CD4-positive, alpha-beta T cell treated with Interleukin-15 for 1 hour (primary cell): ENCODE measurements around the gene CORO2B.
"Not testable (repeated sequence)": the region's sequence is repeated elsewhere in the genome, so short reads cannot be mapped to it uniquely, and the experiment has no call there.

Source experiments
- DNase-seq: peaks from one replicate; pipeline ENCODE4 v3.0.0-alpha.2; 2020

CORO2B gene

DNA sequence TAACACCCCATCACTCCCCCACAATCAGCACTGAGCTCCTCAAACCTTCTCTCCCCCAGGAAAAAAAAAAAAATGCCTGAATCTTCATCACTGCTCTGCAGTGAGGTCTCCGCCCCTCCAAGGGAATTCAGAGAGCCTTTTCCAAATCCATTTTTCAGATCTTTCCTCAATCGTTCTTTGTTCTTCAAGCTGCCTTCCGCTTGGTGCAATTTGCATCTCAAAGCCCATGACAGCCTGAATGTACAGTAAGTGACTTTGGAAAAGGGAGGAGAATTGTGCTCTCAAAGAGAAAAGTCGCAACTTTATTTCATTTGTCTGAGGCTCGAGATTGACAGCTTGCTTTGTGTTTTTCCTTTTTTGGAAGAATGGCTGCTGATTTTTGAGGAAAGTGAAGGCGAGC is 75.0 kb downstream of the CORO2B start:
- DNase-seq, result no peak

DNA sequence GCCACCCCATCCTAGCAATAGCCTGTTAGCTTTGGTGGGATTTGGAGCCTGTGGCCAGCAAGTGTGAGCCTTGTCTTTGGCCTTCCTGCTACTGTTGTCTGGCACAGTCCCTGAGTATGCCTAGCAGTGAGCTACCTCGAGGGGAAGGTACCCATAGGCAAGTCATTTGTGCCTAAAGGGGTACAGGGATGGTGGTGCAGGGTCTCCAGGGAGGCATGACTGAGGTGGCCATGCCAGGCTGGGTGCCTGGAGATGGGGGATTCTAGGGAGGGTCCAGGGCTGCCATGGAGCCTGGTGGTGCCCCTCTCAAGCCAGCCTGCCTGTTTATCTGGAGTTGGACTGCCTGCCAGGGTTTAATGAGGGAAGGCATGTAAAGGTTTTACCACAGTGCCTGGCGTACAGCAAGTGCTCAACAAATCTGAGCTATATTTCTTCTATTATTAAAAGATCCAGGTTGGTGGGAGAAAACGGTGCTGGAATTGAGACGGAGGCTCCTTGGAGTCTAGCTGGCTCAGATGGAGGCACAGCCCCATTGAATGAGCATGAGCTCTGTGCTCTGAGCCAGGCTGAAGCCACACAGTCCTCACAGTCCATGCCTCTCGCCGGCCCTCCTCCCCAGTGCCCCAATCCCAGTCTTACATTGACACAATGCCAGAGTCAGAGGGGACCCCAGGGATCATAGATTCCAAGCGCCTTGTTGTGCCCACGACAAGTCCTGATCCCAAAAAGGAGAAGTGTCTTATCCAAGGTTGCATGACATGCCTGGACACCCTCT is 76.2 kb downstream of the CORO2B start:
- no peak for DNase-seq

DNA sequence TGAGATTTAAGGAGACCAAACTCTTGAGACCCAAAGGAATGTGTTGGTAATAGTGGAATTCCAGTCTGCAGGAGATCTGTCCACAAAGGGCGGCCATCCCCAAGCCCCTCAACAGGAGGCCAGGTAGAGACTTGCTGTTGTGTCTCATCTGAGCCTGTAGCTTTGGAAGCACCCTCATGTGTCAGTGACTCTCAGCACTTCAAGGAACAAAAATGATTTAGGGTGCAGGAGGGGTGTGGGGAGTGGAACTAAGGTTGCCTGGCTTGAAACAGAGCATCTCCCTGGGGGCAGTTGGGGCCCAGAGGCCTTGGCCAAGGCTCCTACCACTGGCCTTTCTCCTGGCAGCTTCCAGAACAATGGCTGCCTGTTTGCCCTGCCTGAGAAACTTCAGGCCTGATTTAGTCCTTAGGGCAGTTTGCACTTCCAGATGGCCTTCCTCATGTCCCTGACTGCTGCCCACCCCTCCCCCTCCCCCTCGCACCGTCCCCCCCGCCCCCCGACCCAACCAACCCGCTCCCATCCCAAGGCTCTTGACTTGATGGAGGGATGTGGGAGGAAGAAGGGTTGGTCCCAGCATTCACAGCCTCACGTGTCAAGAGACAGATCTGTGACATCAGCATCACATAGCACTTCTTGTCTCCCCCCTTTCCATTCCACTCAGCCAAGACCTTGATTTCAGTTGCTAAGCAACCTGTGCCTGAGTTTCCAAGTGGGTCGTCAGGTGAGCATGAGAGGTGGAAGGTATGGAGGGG is 77.1 kb downstream of the CORO2B start:
- DNase-seq, result no peak

DNA sequence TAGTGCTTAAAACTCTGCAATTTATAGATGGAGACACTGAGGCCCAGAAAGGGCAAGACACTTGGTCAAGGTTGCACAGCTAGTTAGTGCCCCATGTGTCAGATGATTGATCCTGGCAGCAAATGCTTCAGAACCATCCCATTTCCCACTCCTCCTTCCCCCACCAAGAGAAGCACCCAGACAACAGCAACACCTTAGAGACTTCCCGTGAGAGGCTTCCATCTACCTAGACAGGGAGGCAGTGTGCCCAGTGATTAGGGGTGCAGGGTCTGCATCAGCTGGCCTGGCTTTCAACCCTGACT is 77.6 kb downstream of the CORO2B start:
- no peak for DNase-seq

DNA sequence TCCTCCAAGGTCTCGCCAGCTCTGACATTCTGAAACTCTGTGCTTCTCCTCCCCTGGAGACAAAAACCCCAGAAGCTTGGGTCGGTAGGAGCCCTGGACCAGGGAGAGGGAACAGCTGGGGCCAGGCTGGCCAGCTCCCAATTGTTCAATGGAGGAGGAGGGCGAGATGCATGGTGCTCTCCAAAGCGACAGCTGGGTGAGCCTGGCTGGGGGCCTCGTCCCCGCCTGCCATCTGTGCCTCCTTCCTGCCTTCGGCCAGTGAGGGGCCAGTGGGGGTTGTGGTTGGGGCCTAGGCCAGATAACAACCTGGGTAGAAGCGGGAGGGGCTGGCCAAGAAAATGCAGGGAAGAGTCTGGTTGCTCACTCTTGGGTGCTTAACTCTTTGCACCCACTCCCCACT is 79.4 kb downstream of the CORO2B start:
- no peak for DNase-seq

DNA sequence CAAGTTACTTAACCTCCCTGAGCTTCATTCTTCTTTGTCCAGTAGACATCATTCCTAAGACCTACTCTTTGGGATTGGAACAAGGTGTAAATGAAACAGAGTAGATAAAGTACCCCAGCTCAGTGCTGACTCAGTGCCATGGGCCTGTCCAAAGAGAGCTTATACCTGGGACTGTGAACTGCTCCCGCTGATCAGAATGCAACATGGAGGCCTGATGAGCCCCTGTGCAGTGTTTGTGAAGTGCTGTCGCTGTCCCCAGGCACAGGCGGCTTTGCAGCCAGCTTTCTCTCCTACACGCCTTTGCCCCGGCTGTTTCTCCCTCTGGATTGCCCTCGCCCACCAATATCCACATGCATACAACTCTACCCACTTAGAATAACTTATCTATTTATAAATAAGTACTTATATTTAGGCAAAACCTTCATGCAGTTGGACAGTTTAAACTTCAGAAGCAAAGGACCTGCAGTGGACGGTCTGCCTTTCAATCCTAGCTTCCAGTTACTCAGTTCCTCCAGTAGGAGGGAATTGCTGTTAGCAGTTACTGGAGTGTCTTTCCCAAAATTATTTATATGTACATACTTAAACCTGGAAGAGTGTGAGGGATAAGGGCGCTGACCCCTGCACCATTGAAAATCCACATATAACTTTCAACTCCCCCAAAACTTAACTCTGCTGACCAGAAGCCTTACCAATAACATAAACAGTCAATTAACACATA is 80.0 kb downstream of the CORO2B start:
- no peak for DNase-seq

DNA sequence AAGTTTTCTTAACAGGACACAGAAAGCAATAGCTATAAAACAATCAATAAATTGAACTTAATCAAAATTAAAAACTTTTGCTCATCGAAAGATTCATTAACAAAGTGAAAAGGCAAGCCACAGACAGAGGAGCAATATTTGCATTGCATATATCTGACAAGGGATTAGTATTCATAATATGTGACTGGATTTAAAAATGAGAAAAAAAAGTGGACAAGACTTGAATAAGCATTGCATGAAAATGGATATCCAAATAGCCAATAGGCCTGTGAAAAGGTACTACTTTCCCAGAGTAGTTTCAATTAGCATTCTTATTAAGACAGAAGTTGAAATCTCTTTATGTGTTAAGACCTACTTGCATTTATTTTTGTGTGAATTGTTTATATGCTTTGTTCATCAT is 84.7 kb downstream of the CORO2B start:
- no peak for DNase-seq

DNA sequence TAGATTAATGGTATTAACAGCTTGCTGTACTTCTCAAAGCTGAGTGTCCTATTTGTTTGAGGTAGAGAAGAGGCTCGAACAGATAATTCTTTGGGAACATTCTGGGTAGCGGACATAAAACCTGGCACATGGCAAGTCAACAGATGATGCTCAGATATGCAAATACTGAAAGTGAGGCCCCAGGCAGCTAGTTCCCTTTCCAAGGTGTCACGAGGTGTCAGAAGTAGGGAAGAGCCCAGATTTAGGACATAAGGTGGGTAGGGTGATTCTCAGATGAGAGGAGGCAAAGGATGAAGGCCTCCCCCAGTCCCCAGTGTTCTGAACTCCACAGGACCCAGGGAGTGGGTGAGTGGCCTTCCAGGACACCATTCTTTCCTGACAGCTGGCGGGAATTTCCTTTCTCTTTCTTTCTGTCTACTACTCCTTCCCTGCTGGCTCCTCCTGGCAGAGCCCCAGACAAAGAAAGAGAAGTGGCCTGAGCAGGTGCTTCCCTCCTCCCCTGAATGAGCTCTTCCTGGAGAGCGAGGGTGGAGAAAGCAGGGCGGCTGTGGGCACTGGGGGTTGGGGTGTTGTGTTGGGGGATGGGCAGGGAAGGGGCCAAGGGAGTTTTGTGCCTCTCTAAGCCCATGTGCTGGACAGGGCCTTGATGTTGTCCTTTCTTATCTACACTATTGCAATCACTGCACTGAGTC is 87.5 kb downstream of the CORO2B start:
- no peak for DNase-seq

DNA sequence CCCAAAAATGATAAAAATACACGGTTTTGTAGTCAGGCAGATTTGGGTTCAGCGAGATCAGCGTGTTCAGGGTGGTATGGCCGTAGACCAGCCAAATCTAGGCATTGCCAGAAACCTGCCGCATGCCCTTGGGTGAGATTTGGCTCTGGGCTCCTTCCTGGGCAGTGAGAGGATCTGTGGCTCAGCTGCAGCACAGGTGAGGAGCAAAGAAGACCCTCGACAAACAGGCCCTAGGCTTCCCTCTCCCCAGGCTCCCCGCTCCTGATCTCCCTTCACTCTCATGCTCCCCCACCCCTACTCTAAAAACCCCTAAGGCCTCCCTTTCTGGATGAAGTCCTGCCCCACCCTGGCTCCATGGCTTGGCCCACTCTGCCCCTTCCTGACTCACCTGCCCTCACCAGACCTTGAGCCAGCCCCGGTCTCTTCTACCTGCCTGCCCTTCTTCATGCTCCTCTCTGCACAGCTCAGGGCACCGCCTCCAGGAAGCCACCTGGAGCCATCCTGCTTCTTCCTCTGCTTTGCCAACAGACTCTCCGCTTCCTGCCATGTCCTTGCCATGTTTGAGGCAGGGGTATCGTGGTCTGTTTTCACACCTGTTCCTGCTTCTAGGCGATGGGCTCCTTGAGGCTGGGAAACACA is 88.1 kb downstream of the CORO2B start:
- DNase-seq, result no peak

DNA sequence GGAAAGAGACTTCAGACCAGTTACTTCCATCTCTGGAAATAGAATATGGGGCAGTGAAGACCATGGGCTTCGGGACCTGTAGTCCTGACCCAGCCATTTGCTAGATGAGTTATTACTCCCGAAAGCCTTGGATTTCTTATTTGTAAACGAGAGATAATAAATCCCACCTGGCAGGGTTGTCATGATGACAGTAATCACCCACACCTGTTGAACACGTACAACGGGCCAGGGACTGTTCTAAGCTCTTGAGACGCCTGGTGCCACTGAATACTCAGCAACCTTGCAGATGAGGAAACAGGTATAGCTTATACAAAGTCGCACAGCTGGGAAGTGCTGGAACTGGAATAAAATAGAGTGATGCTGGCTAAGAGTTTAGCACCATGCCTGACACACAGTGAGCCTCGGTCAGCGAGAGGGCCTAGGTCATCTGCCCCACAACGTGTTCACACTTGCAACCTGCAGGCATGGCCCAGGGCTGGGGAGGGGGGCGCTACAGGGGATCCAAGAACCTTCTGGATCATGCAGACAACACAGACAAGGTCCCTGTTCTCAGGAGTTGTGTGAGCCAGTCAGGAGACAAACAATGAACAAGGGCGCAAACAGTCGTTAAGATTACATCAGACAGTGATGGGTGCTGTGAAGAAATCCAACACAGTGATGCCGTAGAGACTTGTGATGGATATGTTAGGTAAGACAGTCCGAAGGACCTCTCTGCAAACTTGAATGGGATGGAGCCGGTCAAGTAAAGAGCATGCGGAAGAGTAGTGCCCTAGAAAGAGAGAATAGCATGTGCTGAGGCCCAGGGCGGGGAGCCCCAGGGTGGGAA is 89.2 kb downstream of the CORO2B start:
- DNase-seq, result no peak

DNA sequence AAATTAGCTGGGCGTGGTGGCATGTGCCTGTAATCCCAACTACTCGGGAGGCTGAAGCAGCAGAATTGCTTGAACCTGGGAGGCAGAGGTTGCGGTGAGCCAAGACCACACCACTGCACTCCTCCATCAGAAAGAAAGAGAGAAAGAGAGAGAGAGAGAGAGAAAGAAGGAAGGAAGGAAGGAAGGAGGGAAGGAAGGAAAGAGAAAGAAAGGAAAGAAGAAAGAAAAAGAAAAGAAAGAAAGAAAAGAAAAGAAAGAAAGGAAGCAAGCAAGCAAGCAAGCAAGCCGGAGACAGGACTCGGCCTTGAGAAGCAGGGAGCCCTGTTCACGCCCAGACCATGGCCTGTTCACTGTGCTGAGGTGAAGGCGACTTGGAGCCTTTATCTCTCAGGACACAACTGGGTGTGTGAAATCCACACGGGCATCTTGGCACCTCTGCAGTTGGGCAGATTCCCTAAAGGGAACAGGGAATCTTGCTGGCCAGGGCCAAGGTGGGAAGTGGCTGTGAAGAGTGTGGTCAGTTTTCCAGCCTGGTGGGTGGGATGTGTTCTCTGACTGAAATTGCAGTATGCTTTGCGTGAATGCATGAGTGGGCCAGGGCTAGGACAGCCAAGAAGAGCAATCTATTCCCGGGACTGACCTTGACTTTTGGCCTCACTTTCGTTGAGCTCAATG is 90.3 kb downstream of the CORO2B start:
- DNase-seq, result no peak

DNA sequence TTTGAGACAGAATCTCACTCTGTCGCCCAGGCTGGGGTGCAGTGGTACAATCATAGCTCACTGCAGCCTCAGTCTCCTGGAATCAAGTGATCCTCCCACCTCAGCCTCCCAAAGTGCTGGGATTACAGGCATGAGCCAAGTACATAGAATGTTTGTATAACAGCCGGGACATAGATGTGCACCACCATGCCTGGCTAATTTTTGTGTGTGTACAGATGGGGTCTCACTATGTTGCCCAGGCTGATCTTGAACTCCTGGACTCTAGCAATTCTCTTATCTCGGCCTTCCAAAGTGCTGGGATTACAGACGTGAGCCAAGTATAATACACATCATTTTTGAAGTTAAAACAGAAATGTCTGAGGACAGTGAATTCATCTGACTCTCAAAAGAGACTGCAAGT is 93.5 kb downstream of the CORO2B start:
- DNase-seq, result no peak

DNA sequence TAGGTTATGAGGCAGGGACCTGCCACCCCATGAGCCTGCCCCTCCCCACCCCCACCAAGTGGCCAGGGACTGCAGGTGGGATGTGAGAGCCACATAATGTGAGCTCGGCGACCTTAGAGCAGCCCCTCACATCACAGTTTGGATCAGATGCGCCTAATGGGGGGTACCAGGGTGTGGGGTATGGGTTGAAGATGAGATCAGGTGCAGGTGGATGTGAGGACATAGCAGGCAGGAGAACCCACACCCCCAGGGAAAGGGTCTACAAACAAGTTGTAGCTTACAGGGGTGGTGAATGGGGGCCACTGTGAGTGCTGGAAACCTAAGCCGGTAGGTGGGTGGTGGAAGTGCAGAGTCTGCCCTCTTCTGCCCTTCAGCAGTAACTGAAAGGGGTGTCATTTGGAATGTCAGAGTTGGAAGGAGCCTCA is 94.0 kb downstream of the CORO2B start:
- no peak for DNase-seq

DNA sequence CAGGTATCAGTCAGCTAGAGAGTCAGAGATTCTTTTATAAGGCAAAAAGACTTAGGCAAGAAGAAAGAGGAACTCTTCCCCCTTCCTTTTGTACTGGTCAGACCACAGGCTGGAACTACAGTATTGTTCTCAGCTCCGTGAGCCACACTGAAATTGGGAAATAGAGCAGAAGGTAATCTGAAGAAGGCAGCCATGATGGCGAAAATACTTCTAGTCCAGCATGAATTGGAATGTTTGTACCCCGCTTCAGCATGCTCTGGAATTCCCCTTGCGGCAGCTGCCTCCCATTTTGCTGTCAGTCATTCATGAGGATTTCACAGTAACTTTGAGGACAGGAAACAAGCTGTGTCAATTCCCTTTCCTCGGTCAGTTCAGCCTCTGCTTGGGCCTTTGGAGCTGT is 96.2 kb downstream of the CORO2B start:
- no peak for DNase-seq

DNA sequence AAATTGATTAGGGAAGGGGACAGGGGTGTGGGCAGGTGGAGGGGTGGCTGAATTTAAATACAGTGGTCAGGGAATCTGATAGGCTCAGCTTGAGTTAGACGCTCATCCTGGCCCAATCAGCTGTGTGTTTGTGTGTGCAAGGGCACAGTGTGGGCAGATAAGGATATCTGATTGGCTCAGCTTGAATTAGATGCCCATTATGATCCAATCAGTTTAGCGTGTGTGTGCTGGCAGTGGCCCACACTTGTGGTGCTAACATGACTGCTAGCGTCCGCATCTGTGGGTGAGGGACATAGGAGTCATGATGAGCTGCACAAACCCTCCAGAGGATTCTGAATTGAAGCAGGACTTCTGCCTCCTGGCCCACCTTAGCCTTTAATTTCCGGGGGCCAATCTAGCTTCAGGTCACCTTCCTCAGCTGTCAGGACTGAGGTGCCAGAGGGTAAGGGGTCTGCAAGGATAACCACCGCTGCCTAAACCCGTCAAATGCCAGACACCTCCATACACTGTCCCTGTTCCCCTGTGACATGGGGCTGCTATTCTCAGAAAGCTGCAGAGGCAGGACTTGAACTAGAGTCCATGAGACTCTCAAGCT is 97.3 kb downstream of the CORO2B start:
- no peak for DNase-seq

DNA sequence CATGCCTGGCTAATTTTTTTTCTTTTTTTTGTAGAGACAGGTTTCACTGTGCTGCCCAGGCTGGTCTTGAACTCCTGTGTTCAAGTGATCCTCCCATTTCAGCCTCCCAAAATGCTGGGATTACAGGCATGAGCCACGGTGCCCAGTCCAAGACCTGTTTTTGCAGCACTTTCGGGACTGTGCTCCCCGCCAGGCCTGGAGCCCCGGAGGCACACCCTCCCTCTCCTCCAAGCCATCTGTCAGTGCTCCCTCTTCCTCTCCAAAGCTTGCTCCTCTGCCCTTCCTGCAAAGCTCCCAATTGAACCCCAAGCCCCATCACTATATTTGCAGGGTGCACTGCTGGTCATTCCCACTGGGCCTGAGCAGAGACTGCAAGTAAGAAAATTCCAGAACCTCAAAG is 98.1 kb downstream of the CORO2B start:
- no peak for DNase-seq

DNA sequence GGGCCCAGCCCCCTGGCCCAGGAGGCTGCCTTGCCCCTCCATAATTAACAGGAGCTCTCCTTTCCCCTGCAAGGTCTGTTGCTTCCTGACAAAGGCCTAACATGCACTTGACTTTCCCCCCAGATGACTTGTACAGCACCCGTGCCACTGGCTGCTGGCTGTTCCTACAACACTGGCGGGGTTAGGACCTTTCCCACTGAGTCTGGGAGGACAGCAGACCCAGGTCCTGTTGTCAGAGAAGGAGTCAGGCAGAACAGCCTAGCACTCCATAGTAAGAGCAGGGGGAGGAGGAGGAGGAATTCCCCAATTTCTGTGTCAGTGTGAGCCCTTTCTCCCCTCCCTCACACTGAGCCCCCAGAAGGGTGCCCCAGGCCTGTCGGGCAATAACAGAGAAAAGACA is 99.2 kb downstream of the CORO2B start:
- no peak for DNase-seq

DNA sequence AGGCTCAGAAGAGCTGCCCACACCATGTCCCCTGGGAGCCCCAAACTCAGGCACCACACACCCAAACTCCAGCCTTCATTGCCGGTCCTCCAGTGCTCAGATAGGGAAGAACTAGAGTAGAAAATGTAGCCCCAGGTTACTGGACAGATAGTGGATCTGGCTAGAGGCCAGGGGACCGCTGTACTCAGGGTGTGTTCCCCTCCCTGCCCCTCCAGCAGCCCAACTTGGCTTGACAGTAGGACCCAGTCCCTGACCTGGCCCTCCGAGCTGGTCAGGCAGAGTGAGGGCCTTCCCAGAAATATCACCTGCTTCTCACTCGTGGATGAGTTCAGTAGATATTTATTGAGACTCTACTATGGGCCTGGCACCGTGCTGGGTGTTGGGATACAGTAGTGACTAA is 100.0 kb downstream of the CORO2B start:
- DNase-seq, result no peak

DNA sequence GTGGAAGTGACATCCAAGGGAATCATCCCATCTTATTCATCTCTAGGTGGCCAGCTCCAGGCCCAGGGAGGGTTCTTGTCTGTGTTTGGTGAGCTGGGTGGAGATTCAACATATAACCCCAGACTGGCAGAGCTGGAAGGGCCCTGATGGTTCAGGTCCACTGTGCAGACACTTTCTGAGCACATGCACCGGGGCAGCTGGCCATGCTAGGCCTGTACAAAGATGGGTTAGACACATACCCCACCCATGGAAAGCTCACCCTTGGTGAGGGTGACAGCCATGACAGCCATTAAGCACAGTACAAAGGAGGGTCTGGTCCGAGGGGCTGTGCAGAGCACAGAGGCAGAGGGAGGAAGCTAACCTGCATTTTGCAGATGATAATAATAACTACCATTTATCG is 100.4 kb downstream of the CORO2B start:
- DNase-seq, result no peak

DNA sequence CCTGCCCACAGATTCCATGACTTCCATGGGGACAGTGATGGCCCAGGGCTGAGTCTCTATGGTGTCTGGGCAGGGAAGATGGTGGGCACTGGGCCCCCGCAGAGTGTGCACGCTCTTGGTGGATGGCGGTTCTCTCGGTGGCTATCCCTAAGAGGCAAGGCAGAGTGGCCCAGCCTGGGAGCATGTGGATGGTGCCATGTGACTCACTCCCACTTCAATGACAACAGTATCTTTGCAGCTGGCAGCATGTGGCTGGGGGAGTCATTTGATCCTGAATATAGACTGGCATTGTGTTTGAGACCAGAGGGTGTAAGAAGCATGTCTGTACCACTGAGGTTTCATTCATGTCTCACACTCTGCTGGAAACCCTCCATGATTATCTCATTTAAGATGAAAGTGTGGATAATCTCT is 101.2 kb downstream of the CORO2B start:
- no peak for DNase-seq

DNA sequence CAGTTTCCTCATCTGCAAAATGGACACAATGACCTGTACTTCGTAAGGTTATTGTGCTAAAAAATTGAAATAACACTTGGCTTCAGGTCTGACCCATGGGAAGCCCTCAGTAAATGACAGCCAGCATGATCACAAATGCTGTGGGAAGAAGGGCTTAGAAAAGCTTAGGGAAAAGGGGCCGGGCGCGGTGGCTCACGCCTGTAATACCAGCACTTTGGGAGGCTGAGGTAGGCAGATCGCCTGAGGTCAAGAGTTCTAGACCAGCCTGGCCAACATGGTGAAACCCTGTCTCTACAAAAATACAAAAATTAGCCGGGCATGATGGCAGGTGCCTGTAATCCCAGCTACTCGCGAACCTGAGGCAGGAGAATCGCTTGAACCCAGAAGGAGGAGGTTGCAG is 102.0 kb downstream of the CORO2B start:
- DNase-seq, result not testable (repeated sequence)
